Testis (tissue), 2 donors: ENCODE results near the gene BABAM2.

Experiments used
- POLR2A ChIP-seq: fragments of 450-650 bp; IDR thresholded peaks from one replicate; pipeline ENCODE4 v1.6.1; 2017; ENCODE audit warnings: antibody characterized with exemption, mild to moderate bottlenecking, moderate library complexity
- TF ChIP-seq, protein P1 (sequence below), 3 experiments: fragments of 450-650 bp in 2 of 3; fragments of 200-600 bp in 1 of 3; sonication (generic) in 1 of 3; IDR thresholded peaks; one replicate each; pipeline ENCODE4 v1.5.1; 2016 to 2019; ENCODE audit warnings: antibody characterized with exemption in 3 of 3, mild to moderate bottlenecking in 2 of 3, moderate library complexity in 1 of 3

DNA sequence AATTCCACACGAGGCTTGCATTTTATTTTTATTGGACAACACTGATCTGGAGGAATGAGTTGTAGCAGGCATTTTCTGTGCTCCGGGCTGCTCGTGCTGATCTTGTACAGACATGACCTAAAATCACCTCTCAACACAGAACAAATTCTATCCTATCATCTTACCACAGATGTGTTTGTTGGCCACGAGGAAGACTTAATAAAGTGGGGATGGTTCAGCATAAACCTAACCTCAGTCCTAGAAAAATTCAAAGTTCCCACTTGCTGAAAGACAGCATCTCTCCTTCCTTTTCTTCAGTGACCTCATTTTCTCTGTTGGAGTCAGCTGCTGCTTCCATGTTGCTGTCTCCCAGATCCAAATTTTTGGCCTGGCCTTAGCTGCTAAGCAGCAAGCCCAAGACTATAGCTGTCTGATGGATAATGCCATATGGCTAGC lies 45.7 kb upstream of the BABAM2 start:
- TF ChIP-seq, protein P1, sequence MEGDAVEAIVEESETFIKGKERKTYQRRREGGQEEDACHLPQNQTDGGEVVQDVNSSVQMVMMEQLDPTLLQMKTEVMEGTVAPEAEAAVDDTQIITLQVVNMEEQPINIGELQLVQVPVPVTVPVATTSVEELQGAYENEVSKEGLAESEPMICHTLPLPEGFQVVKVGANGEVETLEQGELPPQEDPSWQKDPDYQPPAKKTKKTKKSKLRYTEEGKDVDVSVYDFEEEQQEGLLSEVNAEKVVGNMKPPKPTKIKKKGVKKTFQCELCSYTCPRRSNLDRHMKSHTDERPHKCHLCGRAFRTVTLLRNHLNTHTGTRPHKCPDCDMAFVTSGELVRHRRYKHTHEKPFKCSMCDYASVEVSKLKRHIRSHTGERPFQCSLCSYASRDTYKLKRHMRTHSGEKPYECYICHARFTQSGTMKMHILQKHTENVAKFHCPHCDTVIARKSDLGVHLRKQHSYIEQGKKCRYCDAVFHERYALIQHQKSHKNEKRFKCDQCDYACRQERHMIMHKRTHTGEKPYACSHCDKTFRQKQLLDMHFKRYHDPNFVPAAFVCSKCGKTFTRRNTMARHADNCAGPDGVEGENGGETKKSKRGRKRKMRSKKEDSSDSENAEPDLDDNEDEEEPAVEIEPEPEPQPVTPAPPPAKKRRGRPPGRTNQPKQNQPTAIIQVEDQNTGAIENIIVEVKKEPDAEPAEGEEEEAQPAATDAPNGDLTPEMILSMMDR (IDR thresholded peaks at IDR 0.05) = no peak
- no peak for TF ChIP-seq POLR2A
